Ascending aorta (tissue), 2 donors: ENCODE measurements around the gene FBXL13. TPM values are rescaled to one million over a fixed set of nuclear protein-coding genes. Genes with fewer than 3 reads are reported as not detected.

Source experiments
- DNase-seq, 2 donors: peaks; one replicate each; pipeline ENCODE4 v3.0.0-alpha.2; 2019; ENCODE audit warnings: low spot score in 2 of 2
- H3K27ac ChIP-seq, 2 donors: fragments of 200-600 bp; sonication (generic); one replicate each; pipeline ENCODE4 v1.5.1; 2016 to 2017; ENCODE audit warnings: mild to moderate bottlenecking in 1 of 2
- H3K27me3 ChIP-seq: fragments of 200-600 bp; sonication (generic); one replicate; pipeline ENCODE4 v1.5.1; 2017
- H3K36me3 ChIP-seq, 2 donors: fragments of 200-600 bp; sonication (generic); one replicate each; pipeline ENCODE4 v1.5.1; 2016
- H3K4me1 ChIP-seq, 2 donors: fragments of 200-600 bp; sonication (generic); one replicate each; pipeline ENCODE4 v1.5.1; 2016 to 2017; ENCODE audit warnings: mild to moderate bottlenecking in 1 of 2
- H3K4me3 ChIP-seq, 2 donors: fragments of 200-600 bp; sonication (generic); one replicate each; pipeline ENCODE4 v1.5.1; 2016 to 2017; ENCODE audit warnings: mild to moderate bottlenecking in 1 of 2
- H3K9me3 ChIP-seq, 2 donors: fragments of 200-600 bp; sonication (generic); one replicate each; pipeline ENCODE4 v1.5.1; 2016
- CTCF ChIP-seq, 3 experiments: fragments of 200-600 bp in 2 of 3; fragments of 450-650 bp in 1 of 3; sonication (generic) in 2 of 3; IDR thresholded peaks; one replicate each; pipeline ENCODE4 v1.5.1; 2016 to 2019; ENCODE audit warnings: antibody characterized with exemption in 3 of 3, mild to moderate bottlenecking in 1 of 3, moderate library complexity in 1 of 3
- intact Hi-C: fragments of 100-400 bp; cut with DNase I; formaldehyde crosslinking; loops from one replicate; pipeline ENCODE4 v1.15.1; 2023
- total RNA-seq: library from RNA; depleted of rRNA; stranded (reverse); fragments of >200 nt; gene quantifications from one replicate; pipeline ENCODE4 v1.1.0, GENCODE V29; 2016

Gene FBXL13
- total RNA-seq, 1 donor from 2014 or later = 0.75 TPM

- H3K27ac ChIP-seq = no peak overlapping the region
- peaks cover 0 to 2% of the 10 kb centered on the region in 2 donors for H3K36me3 ChIP-seq
- H3K4me1 ChIP-seq = peaks cover 0 to 3% of the 10 kb centered on the region in 2 donors
- TF ChIP-seq CTCF (IDR thresholded peaks at IDR 0.05) = no peak
- H3K4me3 ChIP-seq = no peak overlapping the region
- H3K9me3 ChIP-seq = no peaks in the 10 kb centered on the region
- DNase-seq = no peak
- no peaks in the 10 kb centered on the region for H3K27me3 ChIP-seq
- intact Hi-C loops = no loop called here
These were observed 252.4 kb downstream of the FBXL13 start for GRCh38 chr7:102821994-102822747.

- Histone ChIP-seq H3K9me3 (no peaks in the 10 kb centered on the region), H3K4me3 (no peak overlapping the region), H3K36me3 (no peaks in the 10 kb centered on the region), H3K27ac (no peak overlapping the region), H3K4me1 (peaks cover 0 to 3% of the 10 kb centered on the region in 2 donors), H3K27me3 (no peaks in the 10 kb centered on the region)
- DNase-seq = no peak
- TF ChIP-seq CTCF (IDR thresholded peaks at IDR 0.05) = no peak
- intact Hi-C loops = no loop called here
These were observed 255.4 kb downstream of the FBXL13 start for GRCh38 chr7:102819151-102819550.

- Histone ChIP-seq H3K27ac (no peak overlapping the region), H3K4me3 (no peak overlapping the region), H3K4me1 (no peaks in the 10 kb centered on the region), H3K9me3 (no peaks in the 10 kb centered on the region), H3K36me3 (no peaks in the 10 kb centered on the region), H3K27me3 (no peaks in the 10 kb centered on the region)
- intact Hi-C loops = no loop called here
- no peak for DNase-seq
- TF ChIP-seq CTCF (IDR thresholded peaks at IDR 0.05) = no peak
These were observed 256.7 kb downstream of the FBXL13 start for GRCh38 chr7:102817616-102818573.

- intact Hi-C loops = no loop called here
- no peaks in the 10 kb centered on the region for H3K27me3 ChIP-seq
These were observed 260.5 kb downstream of the FBXL13 start for GRCh38 chr7:102814025-102814471.

More at GRCh38 chr7:102814025-102814471, 260.5 kb downstream of the FBXL13 start:
- Histone ChIP-seq H3K4me3 (no peak overlapping the region), H3K9me3 (no peaks in the 10 kb centered on the region), H3K27ac (no peak overlapping the region), H3K36me3 (no peaks in the 10 kb centered on the region), H3K4me1 (peaks cover 6 to 19% of the 10 kb centered on the region in 2 donors)
- no peak for DNase-seq
- TF ChIP-seq CTCF (IDR thresholded peaks at IDR 0.05) = no peak
